Endothelial cell of umbilical vein (primary cell): ENCODE results near the gene MANBA. TPM values are rescaled to one million over a fixed set of nuclear protein-coding genes. Genes with fewer than 3 reads are reported as not detected.
A peak's percentile ranks its signal among the peaks of the same experiment; 100 is the strongest.

ENCODE experiments used
- BruUV-seq: library from RNA; stranded (reverse); fragments of 400-500 nt; replicated peaks from 2 replicates; lab custom pipeline; 2021; lab: Mats Ljungman, UMichigan
- CTCF ChIA-PET: fragments of 300-600, 350-600 bp; sonication (Branson Sonifier 250); formaldehyde crosslinking; loops from one replicate; lab custom pipeline; 2021; ENCODE audit warnings: antibody characterized with exemption, inconsistent platforms; lab: Charles Lee
- POLR2A ChIA-PET: fragments of 300-600, 350-600 bp; sonication (Branson Sonifier 250); formaldehyde crosslinking; loops from one replicate; lab custom pipeline; 2021; ENCODE audit warnings: antibody characterized with exemption, inconsistent platforms; lab: Charles Lee
- DNase-seq: peaks from one replicate; pipeline ENCODE4 v3.0.0-alpha.2; 2011; ENCODE audit warnings: low read depth, low spot score
- FAIRE-seq: peaks from 2 replicates; lab custom pipeline; 2011; peaks lifted over from hg19 to GRCh38; lab: Jason Lieb, UNC
- H2AFZ ChIP-seq: 2 replicates; pipeline ENCODE4 v1.6.0; 2012; ENCODE audit warnings: low read depth, low read length, control low read depth, inconsistent platforms
- H3K27ac ChIP-seq: 2 replicates; pipeline ENCODE4 v1.5.1; 2011; ENCODE audit warnings: low read depth, mild to moderate bottlenecking, control low read depth, low read length, moderate library complexity; ENCODE audit not compliant: insufficient read depth
- H3K27me3 ChIP-seq, 2 experiments: 2 replicates each; pipeline versions ENCODE4 v1.6.0 to v1.6.1; 2011; ENCODE audit warnings: low read length in 2 of 2, mixed read lengths in 1 of 2; ENCODE audit not compliant: control insufficient read depth in 2 of 2, insufficient read depth in 2 of 2
- H3K36me3 ChIP-seq, 2 experiments: 2 replicates in 1 of 2; 3 replicates in 1 of 2; pipeline ENCODE4 v1.5.1; 2011; ENCODE audit warnings: low read length in 2 of 2, mild to moderate bottlenecking in 1 of 2, moderate library complexity in 1 of 2; ENCODE audit not compliant: control insufficient read depth in 2 of 2, insufficient read depth in 2 of 2; ENCODE audit errors: extremely low read depth in 1 of 2
- H3K4me1 ChIP-seq: 3 replicates; pipeline ENCODE4 v1.5.1; 2011; ENCODE audit warnings: mild to moderate bottlenecking, low read length; ENCODE audit not compliant: control insufficient read depth, insufficient read depth; ENCODE audit errors: extremely low read depth
- H3K4me2 ChIP-seq: 2 replicates; pipeline ENCODE4 v1.6.1; 2011; ENCODE audit warnings: low read length, control low read depth, mixed read lengths; ENCODE audit not compliant: insufficient read depth
- H3K4me3 ChIP-seq, 3 experiments: fragments of 200-600 bp in 1 of 3; sonication (generic), shearing (Covaris generic) in 1 of 3; replicated peaks in 1 of 3; 2 replicates each; pipeline ENCODE4 v1.5.1; 2011 to 2016; ENCODE audit warnings: control low read depth in 3 of 3, low read length in 3 of 3, mild to moderate bottlenecking in 2 of 3, inconsistent platforms in 1 of 3, low read depth in 1 of 3, moderate library complexity in 1 of 3; ENCODE audit not compliant: insufficient read depth in 1 of 3
- H3K79me2 ChIP-seq: 2 replicates; pipeline ENCODE4 v1.6.0; 2012; ENCODE audit warnings: low read length, inconsistent platforms; ENCODE audit not compliant: control insufficient read depth, insufficient read depth
- H3K9ac ChIP-seq: replicated peaks from 2 replicates; pipeline ENCODE3; 2011; ENCODE audit warnings: low read length, control low read depth; ENCODE audit not compliant: insufficient read depth; ENCODE audit errors: extremely low read depth
- H3K9me1 ChIP-seq: replicated peaks from 3 replicates; pipeline ENCODE4 v1.6.0; 2011; ENCODE audit warnings: mild to moderate bottlenecking, low read length; ENCODE audit not compliant: control insufficient read depth, insufficient read depth; ENCODE audit errors: extremely low read depth
- H3K9me3 ChIP-seq: replicated peaks from 2 replicates; pipeline ENCODE4 v1.5.1; 2012; ENCODE audit warnings: low read length, inconsistent platforms; ENCODE audit not compliant: control insufficient read depth, insufficient read depth
- H4K20me1 ChIP-seq: replicated peaks from 2 replicates; pipeline ENCODE3; 2011; ENCODE audit warnings: mild to moderate bottlenecking, low read length; ENCODE audit not compliant: control insufficient read depth, insufficient read depth; ENCODE audit errors: extremely low read depth
- CTCF ChIP-seq, 2 donors: IDR thresholded peaks; 1 replicate in 1 of 2; 2 replicates in 1 of 2; pipeline ENCODE4 v1.5.1; 2011; ENCODE audit warnings: low read length in 2 of 2, mild to moderate bottlenecking in 2 of 2, moderate library complexity in 2 of 2, control low read depth in 1 of 2, inconsistent platforms in 1 of 2, low read depth in 1 of 2; ENCODE audit not compliant: insufficient read depth in 1 of 2; ENCODE audit errors: extremely low read depth in 1 of 2
- FOS ChIP-seq: IDR thresholded peaks from 2 replicates; pipeline ENCODE4 v1.6.1; 2011; ENCODE audit warnings: mild to moderate bottlenecking, low read length, moderate library complexity, borderline replicate concordance; ENCODE audit not compliant: insufficient read depth
- GATA2 ChIP-seq: IDR thresholded peaks from 2 replicates; pipeline ENCODE4 v1.7.0; 2011; ENCODE audit warnings: low read depth, mild to moderate bottlenecking, moderate library complexity, mixed read lengths, low read length; ENCODE audit not compliant: insufficient read length, insufficient read depth
- JUN ChIP-seq: IDR thresholded peaks from 2 replicates; pipeline ENCODE4 v1.6.1; 2011; ENCODE audit warnings: borderline replicate concordance, low read depth; ENCODE audit not compliant: insufficient read length, insufficient read depth
- POLR2A ChIP-seq: IDR thresholded peaks from 2 replicates; pipeline ENCODE4 v1.6.1; 2012; ENCODE audit warnings: low read depth, mild to moderate bottlenecking, control low read depth, low read length
- POLR2AphosphoS5 ChIP-seq: IDR thresholded peaks from 2 replicates; pipeline ENCODE4 v1.6.1; 2012; ENCODE audit warnings: low read depth, mild to moderate bottlenecking, control low read depth, low read length, moderate library complexity; ENCODE audit not compliant: insufficient read depth
- dilution Hi-C: fragments of 300-500 bp; cut with MboI; formaldehyde crosslinking; loops from one replicate; pipeline ENCODE4 v1.15.0; 2019; ENCODE audit warnings: low sequenced_read_pairs; ENCODE audit not compliant: extremely low pct_ligation_motif_present
- intact Hi-C: fragments of 100-400 bp; cut with micrococcal nuclease; formaldehyde crosslinking; loops from one replicate; pipeline ENCODE4 v1.10.0; 2022
- polyA plus RNA-seq, 4 experiments: library from polyadenylated mRNA; depleted of rRNA in 3 of 4; stranded (reverse) in 3 of 4; unstranded in 1 of 4; fragments of >200 nt; gene quantifications; 2 replicates each; pipeline versions ENCODE4 v1.2.1 to v1.2.3, GENCODE V29; 2011 to 2012; ENCODE audit warnings: missing spikeins in 1 of 4
- total RNA-seq: library from RNA; stranded (reverse); gene quantifications from 2 replicates; pipeline ENCODE4 v1.2.3, GENCODE V29; 2021
- TF ChIP-seq, protein P1 (sequence below): IDR thresholded peaks from 2 replicates; pipeline ENCODE4 v1.6.1; 2011; ENCODE audit not compliant: insufficient read depth, insufficient read length

MANBA gene
- total and polyA plus RNA-seq, 2 donors (not counting 3 experiments of a cell fraction or from before 2014, with no cell fraction given): 5.6 to 7.7 TPM

GRCh38 chr4:102641793-102642192 lies 119.0 kb downstream of the MANBA start:
- Histone ChIP-seq H3K79me2 (no peaks in the 10 kb centered on the region), H3K9me1 (no peaks in the 10 kb centered on the region), H4K20me1 (no peaks in the 10 kb centered on the region), H3K4me1 (peaks cover 12% of the 10 kb centered on the region), H3K9me3 (no peaks in the 10 kb centered on the region), H3K4me2 (no peak overlapping the region), H3K27me3 (no peaks in the 10 kb centered on the region), H3K9ac (no peak overlapping the region), H3K4me3 (no peak overlapping the region), H3K27ac (no peak overlapping the region), H3K36me3 (no peaks in the 10 kb centered on the region), H2AFZ (no peak overlapping the region)
- BruUV-seq: no TSS peak
- intact Hi-C loops: loop anchor here (5.0 kb wide), 1 partner anchor 186 kb away; the partner anchor contains the start of gene UBE2D3
- CTCF ChIA-PET: interaction anchor here (1.2 to 1.5 kb wide), 2 partner anchors 18 to 21 kb away, joined by 4 to 7 read pairs; no protein-coding TSS in a partner anchor
- no peak for DNase-seq
- POLR2A ChIA-PET: no interaction called here
- FAIRE-seq: no peak
- TF ChIP-seq POLR2A: no peak
- no peak for TF ChIP-seq GATA2
- dilution Hi-C loops: no loop called here

- H4K20me1 ChIP-seq: no peaks in the 10 kb centered on the region
- peak overlapping the region; percentile 50 for H3K4me2 ChIP-seq
- H2AFZ ChIP-seq: no peak overlapping the region
- peak; percentile 73 for TF ChIP-seq POLR2AphosphoS5
- no peak for TF ChIP-seq CTCF (IDR thresholded peaks at IDR 0.05; ENCODE audit: extremely low read depth in 1 of 2, insufficient read depth in 1 of 2, low read depth in 1 of 2, low read length in 2 of 2)
- peak; percentile 71 for TF ChIP-seq FOS
- TF ChIP-seq, protein P1, sequence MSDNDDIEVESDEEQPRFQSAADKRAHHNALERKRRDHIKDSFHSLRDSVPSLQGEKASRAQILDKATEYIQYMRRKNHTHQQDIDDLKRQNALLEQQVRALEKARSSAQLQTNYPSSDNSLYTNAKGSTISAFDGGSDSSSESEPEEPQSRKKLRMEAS: no peak
- peak; percentile 22 for TF ChIP-seq GATA2
- TF ChIP-seq JUN: peak; percentile 77
- FAIRE-seq: no peak
- H3K79me2 ChIP-seq: no peaks in the 10 kb centered on the region
- POLR2A ChIA-PET: no interaction called here
- peaks cover 12% of the 10 kb centered on the region for H3K4me1 ChIP-seq
- dilution Hi-C loops: no loop called here
- H3K36me3 ChIP-seq: no peaks in the 10 kb centered on the region
- no peaks in the 10 kb centered on the region for H3K9me1 ChIP-seq
- intact Hi-C loops: loop anchor here (5.0 kb wide), 1 partner anchor 187 kb away; the partner anchor contains the start of gene UBE2D3
- CTCF ChIA-PET: interaction anchor here (1.2 to 1.9 kb wide), 4 partner anchors 9 to 20 kb away, joined by 4 to 9 read pairs (median 6); no protein-coding TSS in a partner anchor
- BruUV-seq: no TSS peak
- no peaks in the 10 kb centered on the region for H3K27me3 ChIP-seq
- H3K9me3 ChIP-seq: no peaks in the 10 kb centered on the region
- no peak overlapping the region for H3K9ac ChIP-seq
- peak; percentile 53 for DNase-seq
- H3K4me3 ChIP-seq: no peak overlapping the region
- no peak overlapping the region for H3K27ac ChIP-seq
Measured at GRCh38 chr4:102640669-102641068, 120.1 kb downstream of the MANBA start.
